Mesenchymal stem cell (in vitro differentiated cells and primary cell): ENCODE results near the gene MTERF2.

Experiments used
- DNase-seq: peaks from one replicate; pipeline ENCODE4 v3.0.0-alpha.2; 2013
- H2AFZ ChIP-seq: one replicate; pipeline ENCODE4 v1.6.1; 2013; ENCODE audit warnings: low read depth, mild to moderate bottlenecking, control low read depth, inconsistent platforms, low read length, moderate library complexity
- H2AK5ac ChIP-seq: 2 replicates; pipeline ENCODE4 v1.6.1; 2013; ENCODE audit warnings: low read length, moderate library complexity, mild to moderate bottlenecking, inconsistent platforms; ENCODE audit not compliant: severe bottlenecking
- H2BK120ac ChIP-seq: one replicate; pipeline ENCODE4 v1.6.1; 2013; ENCODE audit warnings: low read depth, mild to moderate bottlenecking, inconsistent platforms, low read length, moderate library complexity
- H2BK12ac ChIP-seq, 2 experiments: one replicate each; pipeline ENCODE4 v1.6.1; 2013; ENCODE audit warnings: inconsistent platforms in 2 of 2, low read length in 2 of 2, mild to moderate bottlenecking in 2 of 2, moderate library complexity in 2 of 2, control low read depth in 1 of 2
- H2BK15ac ChIP-seq: one replicate; pipeline ENCODE4 v1.6.1; 2013; ENCODE audit warnings: mild to moderate bottlenecking, low read depth, inconsistent platforms; ENCODE audit not compliant: poor library complexity, severe bottlenecking
- H2BK5ac ChIP-seq: 2 replicates; pipeline ENCODE4 v1.6.1; 2013; ENCODE audit warnings: low read depth, mild to moderate bottlenecking, low read length, control low read depth, inconsistent platforms; ENCODE audit not compliant: poor library complexity, severe bottlenecking
- H3K14ac ChIP-seq, 2 experiments: one replicate each; pipeline ENCODE4 v1.6.1; 2013; ENCODE audit warnings: inconsistent platforms in 2 of 2, low read length in 2 of 2, control low read depth in 1 of 2, mild to moderate bottlenecking in 1 of 2, moderate library complexity in 1 of 2
- H3K18ac ChIP-seq, 2 experiments: one replicate each; pipeline ENCODE4 v1.6.1; 2013; ENCODE audit warnings: inconsistent platforms in 2 of 2, low read length in 2 of 2, control low read depth in 1 of 2, low read depth in 1 of 2, mild to moderate bottlenecking in 1 of 2
- H3K23ac ChIP-seq, 2 experiments: one replicate each; pipeline ENCODE4 v1.6.1; 2013; ENCODE audit warnings: inconsistent platforms in 2 of 2, low read length in 2 of 2, mild to moderate bottlenecking in 2 of 2, moderate library complexity in 2 of 2, control low read depth in 1 of 2
- H3K27ac ChIP-seq: 2 replicates; pipeline ENCODE4 v1.5.1; 2013; ENCODE audit warnings: mild to moderate bottlenecking, moderate library complexity, low read length, control low read depth, inconsistent platforms; ENCODE audit not compliant: poor library complexity, severe bottlenecking
- H3K27me3 ChIP-seq, 2 experiments: 2 replicates each; pipeline versions ENCODE4 v1.6.1 to v1.7.0; 2013; ENCODE audit warnings: low read length in 2 of 2, mild to moderate bottlenecking in 2 of 2, moderate library complexity in 2 of 2, control low read depth in 1 of 2, inconsistent platforms in 1 of 2; ENCODE audit not compliant: control insufficient read depth in 1 of 2, insufficient read depth in 1 of 2
- H3K36me3 ChIP-seq, 2 experiments: 2 replicates each; pipeline versions ENCODE4 v1.6.1 to v1.7.0; 2013; ENCODE audit warnings: low read length in 2 of 2, control low read depth in 1 of 2, inconsistent platforms in 1 of 2, low read depth in 1 of 2, mild to moderate bottlenecking in 1 of 2; ENCODE audit not compliant: insufficient read depth in 2 of 2, control insufficient read depth in 1 of 2
- H3K4ac ChIP-seq, 2 experiments: one replicate each; pipeline ENCODE4 v1.6.1; 2013; ENCODE audit warnings: inconsistent platforms in 2 of 2, low read length in 2 of 2, mild to moderate bottlenecking in 2 of 2, moderate library complexity in 2 of 2, control low read depth in 1 of 2, low read depth in 1 of 2
- H3K4me1 ChIP-seq: 2 replicates; pipeline ENCODE4 v1.6.1; 2013; ENCODE audit warnings: low read depth, low read length, control low read depth; ENCODE audit not compliant: control insufficient read depth, insufficient read depth
- H3K4me2 ChIP-seq: 2 replicates; pipeline ENCODE4 v1.6.1; 2013; ENCODE audit warnings: low read length, mild to moderate bottlenecking, inconsistent platforms; ENCODE audit not compliant: poor library complexity, severe bottlenecking
- H3K4me3 ChIP-seq, 2 experiments: 2 replicates each; pipeline versions ENCODE4 v1.5.1 to v1.7.0; 2013; ENCODE audit warnings: low read length in 2 of 2, mild to moderate bottlenecking in 2 of 2, control low read depth in 1 of 2, low read depth in 1 of 2; ENCODE audit not compliant: insufficient read depth in 1 of 2
- H3K79me1 ChIP-seq: replicated peaks from 2 replicates; pipeline ENCODE4 v1.6.1; 2013; ENCODE audit warnings: mild to moderate bottlenecking, control low read depth, low read length, inconsistent platforms; ENCODE audit not compliant: poor library complexity, severe bottlenecking
- H3K9ac ChIP-seq: 2 replicates; pipeline ENCODE4 v1.7.0; 2013; ENCODE audit warnings: mild to moderate bottlenecking, low read length, moderate library complexity
- H3K9me3 ChIP-seq: 2 replicates; pipeline ENCODE4 v1.7.0; 2013; ENCODE audit warnings: mild to moderate bottlenecking, low read length; ENCODE audit not compliant: control insufficient read depth
- H4K8ac ChIP-seq: one replicate; pipeline ENCODE4 v1.6.1; 2013; ENCODE audit warnings: inconsistent platforms, mild to moderate bottlenecking, low read length, moderate library complexity
- H4K91ac ChIP-seq: one replicate; pipeline ENCODE4 v1.6.1; 2013; ENCODE audit warnings: mild to moderate bottlenecking, low read length, inconsistent platforms
- WGBS: methylation state at CpG from one replicate; pipeline ENCODE4 v1.1.7; 2013; ENCODE audit warnings: mixed read lengths; 5-methylcytosine and 5-hydroxymethylcytosine counted together

The MTERF2 gene

DNA sequence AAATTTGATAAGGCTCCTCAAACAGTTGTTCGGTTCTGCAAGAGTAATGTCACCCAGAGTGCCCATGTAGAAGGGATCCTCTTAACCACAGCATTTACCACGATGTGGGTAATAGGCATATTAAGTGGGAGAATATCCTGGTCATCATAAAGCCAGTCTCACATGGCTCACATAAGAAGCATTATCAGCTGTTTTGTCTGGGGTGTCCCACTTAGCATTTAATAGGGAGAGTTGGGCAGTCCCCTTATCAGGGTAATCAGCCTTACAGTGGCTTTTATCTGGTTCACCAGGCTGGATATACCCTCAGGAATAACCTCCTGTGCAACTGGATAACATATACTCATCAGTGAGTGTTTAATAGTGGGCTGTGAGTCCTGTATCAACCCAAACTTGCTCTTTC is 44.2 kb downstream of the MTERF2 start:
- H2AK5ac ChIP-seq: no peak overlapping the region
- DNase-seq: no peak
- H3K4me1 ChIP-seq: no peaks in the 10 kb centered on the region
- 100% methylated on average over 1 of the region's 2 CpGs for WGBS
- H3K36me3 ChIP-seq: no peaks in the 10 kb centered on the region
- H2BK12ac ChIP-seq: no peak overlapping the region
- peaks cover 6% of the 10 kb centered on the region for H3K9me3 ChIP-seq
- H3K79me1 ChIP-seq: no peaks in the 10 kb centered on the region
- no peak overlapping the region for H2BK15ac ChIP-seq
- H3K14ac ChIP-seq: no peak overlapping the region
- H3K4ac ChIP-seq: no peak overlapping the region
- no peak overlapping the region for H4K8ac ChIP-seq
- no peak overlapping the region for H2AFZ ChIP-seq
- H2BK120ac ChIP-seq: no peak overlapping the region
- no peak overlapping the region for H4K91ac ChIP-seq
- no peak overlapping the region for H3K18ac ChIP-seq
- H3K4me2 ChIP-seq: no peak overlapping the region
- no peak overlapping the region for H3K9ac ChIP-seq
- H2BK5ac ChIP-seq: no peak overlapping the region
- H3K23ac ChIP-seq: no peak overlapping the region
- H3K4me3 ChIP-seq: no peak overlapping the region
- H3K27ac ChIP-seq: no peak overlapping the region
- no peaks in the 10 kb centered on the region for H3K27me3 ChIP-seq

DNA sequence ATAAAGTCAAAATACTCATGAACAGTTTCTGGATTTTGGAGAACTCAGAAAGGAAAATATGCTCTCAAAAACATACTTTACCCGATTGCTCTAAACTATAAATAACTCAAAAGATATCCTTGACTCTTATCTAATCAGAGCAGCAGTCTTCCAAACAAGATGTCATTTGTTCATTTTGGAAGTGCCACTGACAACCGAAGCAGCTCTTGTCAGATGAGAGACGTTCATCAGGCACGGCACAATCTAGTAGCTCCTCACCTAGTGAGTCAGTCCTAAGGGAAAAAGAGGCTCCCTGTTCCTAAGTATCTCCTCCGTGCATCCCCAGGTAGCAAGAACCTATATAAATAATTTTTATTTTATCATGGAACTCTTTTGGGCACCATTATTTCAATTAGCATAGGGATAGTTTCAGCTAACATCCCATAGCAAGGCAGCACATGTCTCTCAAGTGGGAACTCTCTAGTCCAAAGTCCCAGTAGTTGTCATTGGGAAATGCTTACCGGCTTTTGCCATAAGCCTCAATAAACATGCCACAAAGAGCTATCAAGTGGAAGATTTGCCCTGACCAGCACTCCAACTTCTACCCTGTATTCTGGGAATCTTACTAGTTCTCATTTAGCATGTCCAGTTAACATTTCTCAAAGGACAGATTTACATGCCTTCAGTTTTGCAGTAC is 45.3 kb downstream of the MTERF2 start:
- Histone ChIP-seq H4K8ac (no peak overlapping the region), H2AFZ (no peak overlapping the region), H2AK5ac (no peak overlapping the region), H3K27me3 (no peaks in the 10 kb centered on the region), H3K4me3 (no peak overlapping the region), H3K79me1 (no peaks in the 10 kb centered on the region), H2BK120ac (no peak overlapping the region), H3K18ac (no peak overlapping the region), H4K91ac (no peak overlapping the region), H3K9ac (no peak overlapping the region), H3K14ac (no peak overlapping the region), H3K9me3 (peaks cover 6% of the 10 kb centered on the region), H3K4me1 (no peaks in the 10 kb centered on the region), H3K4me2 (no peak overlapping the region), H2BK5ac (no peak overlapping the region), H3K27ac (no peak overlapping the region), H3K23ac (no peak overlapping the region), H2BK12ac (no peak overlapping the region), H3K4ac (no peak overlapping the region), H3K36me3 (no peaks in the 10 kb centered on the region), H2BK15ac (no peak overlapping the region)
- DNase-seq: no peak
- 83% methylated on average over 5 of the region's 6 CpGs for WGBS

DNA sequence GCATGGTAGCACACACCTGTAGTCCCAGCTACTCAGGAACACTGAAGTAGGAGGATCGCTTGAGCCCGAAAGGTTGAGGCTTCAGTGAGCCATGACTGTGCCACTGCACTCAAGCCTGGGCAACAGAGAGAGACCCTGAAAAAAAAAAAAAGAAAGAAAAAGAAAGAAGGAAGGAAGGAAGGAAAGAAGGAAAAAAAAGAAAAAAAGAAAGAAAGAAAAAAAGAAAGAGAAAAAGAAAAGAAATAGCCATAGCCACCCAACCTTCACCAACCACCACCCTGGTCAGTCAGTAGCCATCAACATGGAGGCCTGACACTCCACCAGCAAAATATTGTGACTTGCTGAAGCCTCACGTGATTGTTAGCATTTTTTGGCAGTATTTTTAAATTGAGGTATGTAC is 52.7 kb downstream of the MTERF2 start:
- no peaks in the 10 kb centered on the region for H3K4me1 ChIP-seq
- H3K4me3 ChIP-seq: no peak overlapping the region
- no peak overlapping the region for H3K4me2 ChIP-seq
- no peak overlapping the region for H3K9ac ChIP-seq
- 100% methylated on average over 2 of the region's 3 CpGs for WGBS
- H2BK5ac ChIP-seq: no peak overlapping the region
- H3K27me3 ChIP-seq: no peaks in the 10 kb centered on the region
- H3K27ac ChIP-seq: no peak overlapping the region
- no peaks in the 10 kb centered on the region for H3K79me1 ChIP-seq
- no peaks in the 10 kb centered on the region for H3K36me3 ChIP-seq
- no peak overlapping the region for H4K8ac ChIP-seq
- DNase-seq: no peak
- no peak overlapping the region for H2BK12ac ChIP-seq
- H3K23ac ChIP-seq: no peak overlapping the region
- no peak overlapping the region for H2BK15ac ChIP-seq
- H3K18ac ChIP-seq: no peak overlapping the region
- H3K4ac ChIP-seq: no peak overlapping the region
- no peak overlapping the region for H4K91ac ChIP-seq
- no peak overlapping the region for H2AFZ ChIP-seq
- no peak overlapping the region for H2AK5ac ChIP-seq
- H2BK120ac ChIP-seq: no peak overlapping the region
- no peaks in the 10 kb centered on the region for H3K9me3 ChIP-seq
- H3K14ac ChIP-seq: no peak overlapping the region
